GM19240 (cell line): Measurements from ENCODE around the gene VILL.
A peak's percentile ranks its signal among the peaks of the same experiment; 100 is the strongest.
"Not testable (repeated sequence)": the region's sequence is repeated elsewhere in the genome, so short reads cannot be mapped to it uniquely, and the experiment has no call there.

Experiments
- DNase-seq: peaks from one replicate; pipeline ENCODE4 v3.0.0; 2011; ENCODE audit warnings: low spot score; ENCODE audit not compliant: insufficient read length

VILL gene

GRCh38 chr3:38033586-38033985 is 43.0 kb downstream of the VILL start:
- not testable (repeated sequence) for DNase-seq

GRCh38 chr3:38034335-38034734 is 43.7 kb downstream of the VILL start:
- DNase-seq = not testable (repeated sequence)

GRCh38 chr3:38036286-38036685 is 45.7 kb downstream of the VILL start:
- DNase-seq = no peak

- no peak for DNase-seq
Measured at GRCh38 chr3:38036906-38037305, 46.3 kb downstream of the VILL start.

- no peak for DNase-seq
Measured at GRCh38 chr3:38038447-38038911, 47.9 kb downstream of the VILL start.

- peak; percentile 90 for DNase-seq
Measured at GRCh38 chr3:38039101-38039898, 48.7 kb downstream of the VILL start, which contains the start of gene DLEC1. DLEC1 (plus strand) TSS chr3:38039208; CDS start chr3:38039226, 18 bp downstream.

GRCh38 chr3:38039899-38040261 is 49.3 kb downstream of the VILL start:
- DNase-seq = no peak

- no peak for DNase-seq
Measured at GRCh38 chr3:38040401-38040800, 49.8 kb downstream of the VILL start.

GRCh38 chr3:38043486-38043885 is 52.9 kb downstream of the VILL start:
- DNase-seq = no peak

- DNase-seq = no peak
Measured at GRCh38 chr3:38046027-38046426, 55.4 kb downstream of the VILL start.

- DNase-seq = no peak
Measured at GRCh38 chr3:38046821-38047220, 56.2 kb downstream of the VILL start.

GRCh38 chr3:38047896-38048295 is 57.3 kb downstream of the VILL start:
- DNase-seq = no peak

- no peak for DNase-seq
Measured at GRCh38 chr3:38049358-38050126, 59.0 kb downstream of the VILL start.

GRCh38 chr3:38051131-38051530 is 60.5 kb downstream of the VILL start:
- no peak for DNase-seq

GRCh38 chr3:38053286-38053685 is 62.7 kb downstream of the VILL start:
- not testable (repeated sequence) for DNase-seq

GRCh38 chr3:38053813-38054498 is 63.4 kb downstream of the VILL start:
- not testable (repeated sequence) for DNase-seq

GRCh38 chr3:38054499-38055001 is 64.0 kb downstream of the VILL start:
- DNase-seq = no peak
